DMS 273 (cell line): ENCODE data around the gene TEX53.

Experiments used
- DNase-seq: peaks from one replicate; lab custom pipeline; 2025; ENCODE audit not compliant: unreplicated experiment; lab: John Stamatoyannopoulos, UW

TEX53 gene

GRCh38 chr9:114657705-114658104 lies at the start of gene TEX53:
TSS of gene TEX53 (minus strand) at chr9:114657805. CDS start at chr9:114657774, 31 bp downstream.
- DNase-seq = no peak

GRCh38 chr9:114706711-114707110 lies 49.1 kb upstream of the TEX53 start:
- no peak for DNase-seq

GRCh38 chr9:114701988-114702387 lies 44.4 kb upstream of the TEX53 start:
- DNase-seq = no peak

GRCh38 chr9:114697951-114698351 lies 40.3 kb upstream of the TEX53 start:
- DNase-seq = no peak

- DNase-seq = no peak
These were observed 39.4 kb upstream of the TEX53 start for GRCh38 chr9:114696814-114697544.

GRCh38 chr9:114695948-114696347 lies 38.3 kb upstream of the TEX53 start:
- DNase-seq = no peak

GRCh38 chr9:114694719-114695269 lies 37.2 kb upstream of the TEX53 start:
- DNase-seq = no peak

- no peak for DNase-seq
These were observed 36.5 kb upstream of the TEX53 start for GRCh38 chr9:114694146-114694545.

GRCh38 chr9:114693248-114693855 lies 35.7 kb upstream of the TEX53 start:
- peak; percentile 22 for DNase-seq

GRCh38 chr9:114691956-114692295 lies 34.3 kb upstream of the TEX53 start:
- DNase-seq = no peak

GRCh38 chr9:114691046-114691955 lies 33.7 kb upstream of the TEX53 start:
- no peak for DNase-seq

- DNase-seq = no peak
These were observed 32.7 kb upstream of the TEX53 start for GRCh38 chr9:114690308-114690707.

GRCh38 chr9:114689813-114690212 lies 32.2 kb upstream of the TEX53 start:
- no peak for DNase-seq

GRCh38 chr9:114688909-114689610 lies 31.5 kb upstream of the TEX53 start:
- DNase-seq = no peak

- no peak for DNase-seq
These were observed 30.8 kb upstream of the TEX53 start for GRCh38 chr9:114688379-114688778.

- DNase-seq = no peak
These were observed 29.4 kb upstream of the TEX53 start for GRCh38 chr9:114687034-114687433.

- no peak for DNase-seq
These were observed 28.3 kb upstream of the TEX53 start for GRCh38 chr9:114685951-114686350.

GRCh38 chr9:114684036-114684435 lies 26.4 kb upstream of the TEX53 start:
- DNase-seq = no peak

GRCh38 chr9:114682846-114683245 lies 25.2 kb upstream of the TEX53 start:
- DNase-seq = no peak

GRCh38 chr9:114681594-114682332 lies 24.2 kb upstream of the TEX53 start, which contains the start of gene TEX48:
TSS of gene TEX48 (minus strand) at chr9:114682192. CDS start at chr9:114671723, 10,469 bp downstream.
- peak; percentile 86 for DNase-seq
